ENCODE data around the gene ZRANB3.

GRCh38 chr2:135525786-135526185 lies 5.2 kb downstream of the ZRANB3 start:
- TF ChIP-seq CTCF (IDR thresholded peaks at IDR 0.05; ENCODE audit: low read length) (no peak), EZH2 (IDR thresholded peaks at IDR 0.05; ENCODE audit: borderline replicate concordance, low read length) (no peak)

Data from OCI-LY1 (cell line).